ENCODE results near the gene SUPT16H.

SUPT16H gene

GRCh38 chr14:21332950-21333349 is 50.9 kb downstream of the SUPT16H start:
- Histone ChIP-seq H3K36me3 (ENCODE audit: control insufficient read depth, low read length) (no peaks in the 10 kb centered on the region), H4K20me1 (ENCODE audit: control insufficient read depth, insufficient read depth, low read depth, low read length) (no peaks in the 10 kb centered on the region), H3K4me1 (ENCODE audit: control insufficient read depth, low read length) (no peaks in the 10 kb centered on the region), H3K9me3 (ENCODE audit: control insufficient read depth, insufficient read depth, low read length) (no peaks in the 10 kb centered on the region), H3K79me2 (ENCODE audit: control insufficient read depth, low read length) (no peaks in the 10 kb centered on the region), H3K27ac (ENCODE audit: low read depth, low read length) (no peak overlapping the region), H3K4me3 (ENCODE audit: low read length) (no peak overlapping the region), H3K9me2 (replicated peaks; ENCODE audit: control insufficient read depth, low read length) (no peaks in the 10 kb centered on the region), H3K4me2 (ENCODE audit: low read length) (no peak overlapping the region), H3F3A (ENCODE audit: control insufficient read depth, insufficient read depth) (no peaks in the 10 kb centered on the region), H3K27me3 (ENCODE audit: control insufficient read depth, low read length) (peaks cover 9% of the 10 kb centered on the region; the same call in 1 of the 2 replicates)
- TF ChIP-seq CTCF (IDR thresholded peaks at IDR 0.05; ENCODE audit: low read depth, low read length, poor library complexity, severe bottlenecking) (no peak), EZH2phosphoT487 (IDR thresholded peaks at IDR 0.05; ENCODE audit: borderline replicate concordance, low read length) (no peak)

DNA sequence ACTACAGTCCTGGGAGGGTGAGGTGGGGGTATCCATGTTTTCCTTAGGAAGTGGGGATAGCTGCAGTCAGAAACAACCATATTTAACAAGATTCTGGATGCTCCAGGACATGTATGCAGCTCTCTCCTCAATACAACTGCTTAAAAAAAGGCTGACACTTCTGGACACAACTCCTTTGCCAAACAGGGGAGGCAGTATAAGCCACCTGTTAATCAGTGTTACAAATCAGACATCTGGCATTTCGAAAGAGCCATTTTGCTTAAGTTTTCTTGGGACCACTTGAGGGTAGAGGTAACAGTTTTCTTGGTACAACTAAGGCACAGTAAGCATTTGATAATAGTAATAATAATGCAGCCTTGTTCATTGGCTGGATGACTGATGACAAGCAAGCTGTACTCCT is 56.8 kb downstream of the SUPT16H start:
- Histone ChIP-seq H3K36me3 (ENCODE audit: control insufficient read depth, low read length) (no peaks in the 10 kb centered on the region), H3K4me2 (ENCODE audit: low read length) (no peak overlapping the region), H3K4me3 (ENCODE audit: low read length) (no peak overlapping the region), H3K9me2 (replicated peaks; ENCODE audit: control insufficient read depth, low read length) (no peaks in the 10 kb centered on the region), H4K20me1 (ENCODE audit: control insufficient read depth, insufficient read depth, low read depth, low read length) (no peaks in the 10 kb centered on the region), H3K79me2 (ENCODE audit: control insufficient read depth, low read length) (no peaks in the 10 kb centered on the region), H3F3A (ENCODE audit: control insufficient read depth, insufficient read depth) (no peaks in the 10 kb centered on the region), H3K27ac (ENCODE audit: low read depth, low read length) (no peak overlapping the region), H3K9me3 (ENCODE audit: control insufficient read depth, insufficient read depth, low read length) (no peaks in the 10 kb centered on the region), H3K27me3 (ENCODE audit: control insufficient read depth, low read length) (peaks cover 3% of the 10 kb centered on the region), H3K4me1 (ENCODE audit: control insufficient read depth, low read length) (no peaks in the 10 kb centered on the region)
- no peak for TF ChIP-seq CTCF (IDR thresholded peaks at IDR 0.05; ENCODE audit: low read depth, low read length, poor library complexity, severe bottlenecking)
- no peak for TF ChIP-seq EZH2phosphoT487 (IDR thresholded peaks at IDR 0.05; ENCODE audit: borderline replicate concordance, low read length)

DNA sequence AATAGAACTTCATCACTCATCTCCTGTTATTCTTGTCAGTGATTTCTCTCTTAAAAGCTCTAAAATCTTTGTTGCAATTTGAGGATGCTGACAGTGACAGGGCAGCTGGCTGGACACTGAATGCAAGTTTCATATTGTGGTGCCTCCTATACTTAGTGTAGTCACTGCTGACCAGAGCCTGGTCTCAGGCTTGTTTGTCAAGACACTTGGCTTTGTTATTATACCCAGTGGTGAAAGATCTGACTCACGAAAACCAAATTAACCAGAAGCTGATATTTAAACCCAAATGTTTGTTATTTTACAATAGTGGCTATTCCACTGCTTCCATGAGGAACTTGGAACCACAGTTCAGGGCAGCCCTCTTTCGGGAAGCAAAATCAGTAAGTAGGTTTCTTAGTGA is 61.1 kb downstream of the SUPT16H start:
- no peak overlapping the region for H3K4me3 ChIP-seq (ENCODE audit: low read length)
- no peaks in the 10 kb centered on the region for H3K9me3 ChIP-seq (ENCODE audit: control insufficient read depth, insufficient read depth, low read length)
- H3K4me1 ChIP-seq (ENCODE audit: control insufficient read depth, low read length) = peaks cover 16% of the 10 kb centered on the region
- no peaks in the 10 kb centered on the region for H3F3A ChIP-seq (ENCODE audit: control insufficient read depth, insufficient read depth)
- no peaks in the 10 kb centered on the region for H3K9me2 ChIP-seq (replicated peaks; ENCODE audit: control insufficient read depth, low read length)
- TF ChIP-seq EZH2phosphoT487 (IDR thresholded peaks at IDR 0.05; ENCODE audit: borderline replicate concordance, low read length) (no peak), CTCF (IDR thresholded peaks at IDR 0.05; ENCODE audit: low read depth, low read length, poor library complexity, severe bottlenecking) (no peak)
- H3K27ac ChIP-seq (ENCODE audit: low read depth, low read length) = no peak overlapping the region
- no peaks in the 10 kb centered on the region for H3K79me2 ChIP-seq (ENCODE audit: control insufficient read depth, low read length)
- no peaks in the 10 kb centered on the region for H3K36me3 ChIP-seq (ENCODE audit: control insufficient read depth, low read length)
- H3K27me3 ChIP-seq (ENCODE audit: control insufficient read depth, low read length) = no peaks in the 10 kb centered on the region; the same call in 1 of the 2 replicates
- no peaks in the 10 kb centered on the region for H4K20me1 ChIP-seq (ENCODE audit: control insufficient read depth, insufficient read depth, low read depth, low read length)
- no peak overlapping the region for H3K4me2 ChIP-seq (ENCODE audit: low read length)
